Endodermal cell (in vitro differentiated cells): ENCODE measurements around the gene RSU1. TPM values are rescaled to one million over a fixed set of nuclear protein-coding genes. Genes with fewer than 3 reads are reported as not detected.

ENCODE experiments used
- DNase-seq: peaks from one replicate; pipeline ENCODE4 v3.0.0-alpha.2; 2017
- H3K27ac ChIP-seq: 2 replicates; pipeline ENCODE4 v1.5.1; 2013; ENCODE audit warnings: mild to moderate bottlenecking, low read depth, low read length, moderate library complexity
- H3K27me3 ChIP-seq: 2 replicates; pipeline ENCODE4 v1.6.1; 2013; ENCODE audit warnings: mild to moderate bottlenecking, low read length, moderate library complexity; ENCODE audit not compliant: insufficient read depth, control insufficient read depth, poor library complexity, severe bottlenecking
- H3K36me3 ChIP-seq: 2 replicates; pipeline ENCODE4 v1.7.0; 2013; ENCODE audit warnings: mild to moderate bottlenecking, low read length, moderate library complexity; ENCODE audit not compliant: control insufficient read depth, insufficient read depth
- H3K4me1 ChIP-seq: one replicate; pipeline ENCODE4 v1.7.0; 2013; ENCODE audit warnings: low read length; ENCODE audit not compliant: control insufficient read depth, insufficient read depth
- H3K4me3 ChIP-seq: 2 replicates; pipeline ENCODE4 v1.5.1; 2013; ENCODE audit warnings: mild to moderate bottlenecking, low read length, moderate library complexity
- H3K9ac ChIP-seq: 2 replicates; pipeline ENCODE4 v1.6.1; 2013; ENCODE audit warnings: mild to moderate bottlenecking, low read length, moderate library complexity; ENCODE audit not compliant: poor library complexity, severe bottlenecking; ENCODE audit errors: extremely low read depth
- H3K9me3 ChIP-seq: 2 replicates; pipeline ENCODE4 v1.6.1; 2013; ENCODE audit warnings: mild to moderate bottlenecking, low read length, moderate library complexity; ENCODE audit not compliant: control insufficient read depth
- H3K27ac Mint-ChIP-seq: 2 replicates; pipeline ENCODE4 v1.8.0; 2020; ENCODE audit warnings: mixed read lengths
- H3K27me3 Mint-ChIP-seq: 2 replicates; pipeline ENCODE4 v1.8.0; 2021; ENCODE audit warnings: mild to moderate bottlenecking, mixed read lengths; ENCODE audit not compliant: insufficient read depth
- H3K36me3 Mint-ChIP-seq: 2 replicates; pipeline ENCODE4 v1.8.0; 2020; ENCODE audit warnings: low read depth, mixed read lengths
- H3K4me1 Mint-ChIP-seq: 2 replicates; pipeline ENCODE4 v1.8.0; 2020; ENCODE audit warnings: mixed read lengths
- H3K4me3 Mint-ChIP-seq: 2 replicates; pipeline ENCODE4 v1.8.0; 2020; ENCODE audit warnings: mild to moderate bottlenecking, moderate library complexity, mixed read lengths
- H3K9me3 Mint-ChIP-seq: 2 replicates; pipeline ENCODE4 v1.8.0; 2020; ENCODE audit warnings: mild to moderate bottlenecking, mixed read lengths
- CTCF ChIP-seq: fragments of 200-600 bp; sonication (generic); conservative IDR thresholded peaks from 2 replicates; pipeline ENCODE4 v1.5.0; 2021; ENCODE audit warnings: antibody characterized with exemption, mild to moderate bottlenecking
- WGBS, 2 experiments: methylation state at CpG; one replicate each; pipeline versions ENCODE4 v1.1.5 to v1.1.7; 2013; ENCODE audit warnings: missing lambda C conversion rate in 2 of 2, mixed read lengths in 1 of 2; ENCODE audit not compliant: insufficient coverage in 1 of 2, insufficient read length in 1 of 2; 5-methylcytosine and 5-hydroxymethylcytosine counted together
- total RNA-seq, 2 donors: library from RNA; stranded (reverse); fragmentation: NEBNext Ultra II Directional in 1 of 2; extraction: Animal tissue kit (Norgen Biotek cat#: 25700) in 1 of 2; gene quantifications; 2 replicates in 1 of 2; 3 replicates in 1 of 2; pipeline ENCODE4 v1.2.1, GENCODE V29; 2021

Gene RSU1
- total RNA-seq, 2 donors from 2014 or later: 39.5 to 46.4 TPM

- no peaks in the 10 kb centered on the region for H3K4me1 Mint-ChIP-seq
- Histone ChIP-seq H3K36me3 (no peaks in the 10 kb centered on the region), H3K27me3 (no peaks in the 10 kb centered on the region), H3K9me3 (no peaks in the 10 kb centered on the region), H3K9ac (no peak overlapping the region), H3K4me3 (no peak overlapping the region), H3K27ac (no peak overlapping the region), H3K4me1 (no peaks in the 10 kb centered on the region)
- H3K4me3 Mint-ChIP-seq: no peak overlapping the region
- peaks cover 2% of the 10 kb centered on the region for H3K9me3 Mint-ChIP-seq
- H3K27ac Mint-ChIP-seq: no peak overlapping the region
- no peaks in the 10 kb centered on the region for H3K27me3 Mint-ChIP-seq
- no peak for TF ChIP-seq CTCF
- DNase-seq: no peak
- 92 to 98% methylated on average over 6 of the region's 6 CpGs for WGBS, 2 experiments
- peaks cover 6% of the 10 kb centered on the region for H3K36me3 Mint-ChIP-seq
Observed at GRCh38 chr10:16673443-16673842, 143.8 kb downstream of the RSU1 start.

GRCh38 chr10:16663444-16663843 is 153.8 kb downstream of the RSU1 start:
- Mint-ChIP-seq H3K27ac (no peak overlapping the region), H3K27me3 (no peaks in the 10 kb centered on the region), H3K36me3 (no peaks in the 10 kb centered on the region), H3K4me1 (no peaks in the 10 kb centered on the region), H3K9me3 (no peaks in the 10 kb centered on the region), H3K4me3 (no peak overlapping the region)
- Histone ChIP-seq H3K4me3 (no peak overlapping the region), H3K27ac (no peak overlapping the region), H3K4me1 (no peaks in the 10 kb centered on the region), H3K9ac (no peak overlapping the region), H3K36me3 (no peaks in the 10 kb centered on the region), H3K27me3 (no peaks in the 10 kb centered on the region), H3K9me3 (no peaks in the 10 kb centered on the region)
- no peak for TF ChIP-seq CTCF
- WGBS, 2 experiments: 83 to 88% methylated on average over 6 to 7 of the region's 7 CpGs
- no peak for DNase-seq

GRCh38 chr10:16662923-16663322 is 154.3 kb downstream of the RSU1 start:
- H3K9me3 ChIP-seq: no peaks in the 10 kb centered on the region
- TF ChIP-seq CTCF: no peak
- WGBS, 2 experiments: 82 to 92% methylated on average over 6 to 7 of the region's 7 CpGs
- Mint-ChIP-seq H3K27ac (no peak overlapping the region), H3K4me1 (no peaks in the 10 kb centered on the region), H3K9me3 (no peaks in the 10 kb centered on the region), H3K4me3 (no peak overlapping the region), H3K36me3 (no peaks in the 10 kb centered on the region), H3K27me3 (no peaks in the 10 kb centered on the region)
- H3K36me3 ChIP-seq: no peaks in the 10 kb centered on the region
- H3K27me3 ChIP-seq: no peaks in the 10 kb centered on the region
- no peak for DNase-seq
- H3K27ac ChIP-seq: no peak overlapping the region
- H3K9ac ChIP-seq: no peak overlapping the region
- no peak overlapping the region for H3K4me3 ChIP-seq
- H3K4me1 ChIP-seq: no peaks in the 10 kb centered on the region
